RWPE1 (cell line): ENCODE data around the gene CDNF.
"Not testable (repeated sequence)": the region's sequence is repeated elsewhere in the genome, so short reads cannot be mapped to it uniquely, and the experiment has no call there.

Experiments used
- CTCF ChIA-PET: fragments of 350-600 bp; sonication (Branson Sonifier 250); formaldehyde crosslinking; extraction: SDS; loops from one replicate; lab custom pipeline; 2021; lab: Yijun Ruan, JAX
- POLR2A ChIA-PET: fragments of 400-600 bp; formaldehyde crosslinking; extraction: SDS; loops from one replicate; lab custom pipeline; 2020; ENCODE audit warnings: antibody characterized with exemption; ENCODE audit not compliant: low non-redundant PET; lab: Yijun Ruan, JAX
- DNase-seq: peaks from one replicate; pipeline ENCODE4 v3.0.0; 2012; ENCODE audit warnings: low spot score
- H3K27ac ChIP-seq: fragments of 450-650 bp; 2 replicates; pipeline ENCODE4 v1.5.1; 2017
- CTCF ChIP-seq: fragments of 450-650 bp; conservative IDR thresholded peaks from 2 replicates; pipeline ENCODE4 v1.5.1; 2017; ENCODE audit warnings: low read depth, mild to moderate bottlenecking

CDNF gene

GRCh38 chr10:14878266-14879123 lies 40.7 kb upstream of the CDNF start, which contains the start of gene SUV39H2:
Gene SUV39H2 (plus strand): TSS chr10:14878866. CDS start chr10:14878889, 23 bp downstream.
- peak within 1 kb of the TSS; percentile 96 for H3K27ac ChIP-seq
- ChIA-PET CTCF (interaction anchor here (0.6 kb wide), 2 partner anchors 173 to 228 kb away, joined by 3 read pairs; no protein-coding TSS in a partner anchor), POLR2A (interaction anchor here (1.1 kb wide), 1 partner anchor 81 kb away, joined by 3 read pairs; the partner anchor contains the start of gene MEIG1)
- TF ChIP-seq CTCF, result no peak
- DNase-seq, result peak; percentile 99

DNA sequence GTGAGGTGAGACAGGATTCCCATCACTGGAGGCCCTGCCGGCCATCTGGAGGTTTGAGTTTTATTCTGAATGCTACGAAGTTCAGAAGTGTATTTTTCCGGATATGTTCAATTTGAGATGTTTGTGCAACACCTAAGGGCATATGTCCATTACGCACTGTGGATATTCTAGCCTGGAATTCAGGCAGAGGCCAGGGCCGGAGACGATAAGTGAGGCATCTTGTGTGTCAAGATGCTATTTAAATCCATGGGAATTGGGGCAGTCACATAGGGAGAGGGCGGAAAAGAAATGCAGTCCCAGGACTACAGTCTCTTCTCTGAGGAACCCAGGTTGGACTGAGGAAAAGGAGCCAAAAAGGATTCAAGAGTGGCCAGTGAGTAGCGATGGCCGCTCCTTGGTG lies 38.9 kb upstream of the CDNF start:
- peak overlapping the region; percentile 32; the same call in 1 of the 2 replicates for H3K27ac ChIP-seq
- no peak for TF ChIP-seq CTCF
- POLR2A ChIA-PET, result no interaction called here
- CTCF ChIA-PET, result no interaction called here
- DNase-seq, result no peak

DNA sequence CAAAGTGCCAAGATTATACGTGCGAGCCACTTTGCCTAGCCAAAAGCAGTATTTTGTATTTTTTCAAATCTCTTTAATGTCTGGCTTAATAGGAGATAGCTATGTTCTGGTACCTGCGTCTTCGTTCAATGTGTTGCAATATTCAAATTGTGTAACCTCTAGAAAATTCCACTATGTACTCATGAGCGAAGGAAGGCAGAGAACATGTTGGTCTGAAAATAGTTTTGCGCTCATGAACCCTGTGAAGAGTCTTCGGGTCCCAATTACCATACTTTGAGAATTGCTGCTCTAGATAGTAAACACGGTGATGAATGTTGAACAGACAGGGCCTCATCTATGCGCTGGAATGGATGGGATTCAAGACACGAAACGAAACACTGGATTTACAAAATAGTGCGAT lies 38.1 kb upstream of the CDNF start:
- ChIA-PET CTCF (no interaction called here), POLR2A (no interaction called here)
- TF ChIP-seq CTCF, result no peak
- no peak for DNase-seq
- no peak overlapping the region for H3K27ac ChIP-seq

- H3K27ac ChIP-seq, result no peak overlapping the region
- ChIA-PET CTCF (interaction anchor here (0.6 kb wide), 1 partner anchor 856 kb away, joined by 3 read pairs; no protein-coding TSS in a partner anchor), POLR2A (no interaction called here)
- no peak for TF ChIP-seq CTCF
- DNase-seq, result no peak
These were observed 35.4 kb upstream of the CDNF start for GRCh38 chr10:14873090-14873760.

DNA sequence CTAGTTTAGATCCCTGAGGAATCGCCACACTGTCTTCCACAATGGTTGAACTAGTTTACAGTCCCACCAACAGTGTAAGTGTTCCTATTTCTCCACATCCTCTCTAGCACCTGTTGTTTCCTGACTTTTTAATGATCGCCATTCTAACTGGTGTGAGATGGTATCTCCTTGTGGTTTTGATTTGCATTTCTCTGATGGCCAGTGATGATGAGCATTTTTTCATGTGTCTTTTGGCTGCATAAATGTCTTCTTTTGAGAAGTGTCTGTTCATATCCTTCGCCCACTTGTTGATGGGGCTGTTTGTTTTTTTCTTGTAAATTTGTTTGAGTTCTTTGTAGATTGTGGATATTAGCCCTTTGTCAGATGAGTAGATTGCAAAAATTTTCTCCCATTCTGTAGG lies 27.0 kb upstream of the CDNF start:
- CTCF ChIA-PET, H3K27ac ChIP-seq, DNase-seq, POLR2A ChIA-PET: not testable (repeated sequence)

- CTCF ChIA-PET, DNase-seq, POLR2A ChIA-PET, H3K27ac ChIP-seq: not testable (repeated sequence)
These were observed 26.6 kb upstream of the CDNF start for GRCh38 chr10:14864466-14864865.

DNA sequence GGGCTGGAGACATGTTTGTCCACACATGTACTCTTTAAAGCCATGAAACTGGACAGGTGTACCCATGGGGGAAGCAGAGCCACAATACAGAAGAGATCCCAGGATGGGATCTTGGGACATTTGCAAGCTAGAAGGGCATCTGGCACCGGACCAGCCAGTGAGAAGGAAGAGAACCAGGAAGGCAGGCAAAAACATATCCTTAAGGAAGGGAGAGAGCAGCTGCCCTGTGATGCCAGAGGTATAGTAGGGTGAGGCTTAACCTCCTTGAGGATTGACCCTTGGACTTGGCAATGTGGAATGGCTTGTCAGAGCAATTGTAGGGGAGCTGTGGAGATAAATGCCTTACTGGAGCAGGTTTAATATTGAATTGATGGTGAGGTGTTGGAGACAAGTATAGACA lies 23.0 kb upstream of the CDNF start:
- CTCF ChIA-PET, result no interaction called here

More for the DNA sequence above, 23.0 kb upstream of the CDNF start:
- no peak for TF ChIP-seq CTCF
- no peak for DNase-seq
- POLR2A ChIA-PET, result no interaction called here
- 0 out of 2 replicates have a peak overlapping the region, but pooled peaks have one; percentile 1 for H3K27ac ChIP-seq
